Transverse colon (tissue), 4 donors: Measurements from ENCODE around the gene ATP5PO. TPM values are rescaled to one million over a fixed set of nuclear protein-coding genes. Genes with fewer than 3 reads are reported as not detected.

ENCODE experiments used
- DNase-seq: peaks from one replicate; pipeline ENCODE4 v3.0.0-alpha.2; 2019
- H3K27ac ChIP-seq, 4 donors: fragments of 200-600 bp; sonication (generic); 2 replicates each; pipeline ENCODE4 v1.5.1; 2016 to 2018; ENCODE audit warnings: inconsistent platforms in 4 of 4
- H3K27me3 ChIP-seq: fragments of 200-600 bp; sonication (generic); 2 replicates; pipeline ENCODE4 v1.5.1; 2017; ENCODE audit warnings: inconsistent platforms
- H3K36me3 ChIP-seq, 4 donors: fragments of 200-600 bp; sonication (generic); 2 replicates each; pipeline ENCODE4 v1.5.1; 2017 to 2019; ENCODE audit warnings: inconsistent platforms in 4 of 4
- H3K4me1 ChIP-seq, 4 donors: fragments of 200-600 bp; sonication (generic); 2 replicates each; pipeline ENCODE4 v1.5.1; 2017 to 2020; ENCODE audit warnings: inconsistent platforms in 4 of 4
- H3K4me3 ChIP-seq, 4 donors: fragments of 200-600 bp; sonication (generic); 1 replicate in 1 of 4; 2 replicates in 3 of 4; pipeline versions ENCODE4 v1.5.1 to v1.6.1; 2017 to 2019; ENCODE audit warnings: inconsistent platforms in 4 of 4
- H3K9me3 ChIP-seq, 2 donors: fragments of 200-600 bp; sonication (generic); 2 replicates each; pipeline ENCODE4 v1.5.1; 2017 to 2019; ENCODE audit warnings: inconsistent platforms in 2 of 2
- EP300 ChIP-seq: sonication (generic); formaldehyde crosslinking; IDR thresholded peaks from one replicate; pipeline ENCODE4 v1.6.1; 2017; ENCODE audit warnings: antibody characterized with exemption, low read depth
- POLR2A ChIP-seq: fragments of 450-650 bp; IDR thresholded peaks from one replicate; pipeline ENCODE4 v1.6.1; 2016; ENCODE audit warnings: antibody characterized with exemption, mild to moderate bottlenecking, moderate library complexity
- POLR2AphosphoS5 ChIP-seq, 3 donors: sonication (generic); formaldehyde crosslinking; IDR thresholded peaks; one replicate each; pipeline ENCODE4 v1.6.1; 2016; ENCODE audit warnings: antibody characterized with exemption in 3 of 3
- WGBS, 2 donors: methylation state at CpG; one replicate each; pipeline ENCODE4 v1.1.5; 2018; ENCODE audit warnings: low coverage in 1 of 2; 5-methylcytosine and 5-hydroxymethylcytosine counted together
- in situ Hi-C, 4 donors: fragments of 200-750 bp; cut with MboI; loops; one replicate each; pipeline versions ENCODE4 v1.15.0 to v1.15.1; 2017; ENCODE audit warnings: low sequenced_read_pairs in 3 of 4, low pct_ligation_motif_present in 1 of 4, low pct_unique_long_range_greater_than_20kb in 1 of 4
- intact Hi-C: fragments of 100-400 bp; cut with DNase I; formaldehyde crosslinking; loops from one replicate; pipeline ENCODE4 v1.15.1; 2023; ENCODE audit warnings: low total_unique reads
- total RNA-seq, 4 donors: library from RNA; depleted of rRNA; stranded (reverse); fragments of >200 nt; gene quantifications; one replicate each; pipeline ENCODE4 v1.1.0, GENCODE V29; 2016
- TF ChIP-seq, protein P1 (sequence below), 5 experiments: fragments of 200-600 bp in 3 of 5; fragments of 450-650 bp in 2 of 5; sonication (generic) in 3 of 5; IDR thresholded peaks; 1 replicate in 2 of 5; 2 replicates in 3 of 5; pipeline ENCODE4 v1.5.1; 2016 to 2017; ENCODE audit warnings: antibody characterized with exemption in 5 of 5, inconsistent platforms in 3 of 5, mild to moderate bottlenecking in 2 of 5, moderate library complexity in 1 of 5

The ATP5PO gene
- total RNA-seq, 4 donors from 2014 or later = 65.1 to 375 (median 193) TPM

DNA sequence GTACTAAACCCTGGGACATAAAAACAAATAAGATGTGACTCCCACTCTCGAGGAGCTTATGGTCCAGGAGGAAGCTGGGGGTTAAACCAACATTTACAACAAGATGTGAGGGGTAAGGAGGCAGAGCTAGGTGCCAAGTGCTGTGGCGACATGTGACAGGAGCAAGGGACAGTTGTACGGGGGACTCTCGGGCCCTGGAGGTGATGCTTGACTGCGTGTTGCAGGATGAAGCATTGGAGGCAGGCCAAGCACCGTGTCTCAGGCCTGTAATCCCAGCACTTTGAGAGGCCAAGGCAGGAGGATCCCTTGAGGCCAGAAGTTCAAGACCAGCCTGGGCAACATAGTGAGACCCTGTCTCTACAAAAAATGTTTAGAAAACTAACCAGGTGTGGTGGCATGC, 36.8 kb downstream of the ATP5PO start:
- Histone ChIP-seq H3K4me1 (no peaks in the 10 kb centered on the region), H3K27ac (no peak overlapping the region), H3K36me3 (no peaks in the 10 kb centered on the region), H3K4me3 (no peak overlapping the region), H3K27me3 (no peaks in the 10 kb centered on the region), H3K9me3 (no peaks in the 10 kb centered on the region)
- TF ChIP-seq EP300 = no peak
- no peak for TF ChIP-seq POLR2AphosphoS5 (IDR thresholded peaks at IDR 0.05)
- TF ChIP-seq, protein P1, sequence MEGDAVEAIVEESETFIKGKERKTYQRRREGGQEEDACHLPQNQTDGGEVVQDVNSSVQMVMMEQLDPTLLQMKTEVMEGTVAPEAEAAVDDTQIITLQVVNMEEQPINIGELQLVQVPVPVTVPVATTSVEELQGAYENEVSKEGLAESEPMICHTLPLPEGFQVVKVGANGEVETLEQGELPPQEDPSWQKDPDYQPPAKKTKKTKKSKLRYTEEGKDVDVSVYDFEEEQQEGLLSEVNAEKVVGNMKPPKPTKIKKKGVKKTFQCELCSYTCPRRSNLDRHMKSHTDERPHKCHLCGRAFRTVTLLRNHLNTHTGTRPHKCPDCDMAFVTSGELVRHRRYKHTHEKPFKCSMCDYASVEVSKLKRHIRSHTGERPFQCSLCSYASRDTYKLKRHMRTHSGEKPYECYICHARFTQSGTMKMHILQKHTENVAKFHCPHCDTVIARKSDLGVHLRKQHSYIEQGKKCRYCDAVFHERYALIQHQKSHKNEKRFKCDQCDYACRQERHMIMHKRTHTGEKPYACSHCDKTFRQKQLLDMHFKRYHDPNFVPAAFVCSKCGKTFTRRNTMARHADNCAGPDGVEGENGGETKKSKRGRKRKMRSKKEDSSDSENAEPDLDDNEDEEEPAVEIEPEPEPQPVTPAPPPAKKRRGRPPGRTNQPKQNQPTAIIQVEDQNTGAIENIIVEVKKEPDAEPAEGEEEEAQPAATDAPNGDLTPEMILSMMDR (IDR thresholded peaks at IDR 0.05) = no peak
- TF ChIP-seq POLR2A = no peak
- in situ Hi-C loops (loop anchor here in 1 of 4 donors (25.0 kb wide), 1 partner anchor 217 kb away; no protein-coding TSS in a partner anchor), intact Hi-C loops (no loop called here)
- DNase-seq = no peak
- 83% methylated on average over 6 of the region's 6 CpGs; no CpG with 5 or more reads in 1 of the 2 donors for WGBS, 2 donors

DNA sequence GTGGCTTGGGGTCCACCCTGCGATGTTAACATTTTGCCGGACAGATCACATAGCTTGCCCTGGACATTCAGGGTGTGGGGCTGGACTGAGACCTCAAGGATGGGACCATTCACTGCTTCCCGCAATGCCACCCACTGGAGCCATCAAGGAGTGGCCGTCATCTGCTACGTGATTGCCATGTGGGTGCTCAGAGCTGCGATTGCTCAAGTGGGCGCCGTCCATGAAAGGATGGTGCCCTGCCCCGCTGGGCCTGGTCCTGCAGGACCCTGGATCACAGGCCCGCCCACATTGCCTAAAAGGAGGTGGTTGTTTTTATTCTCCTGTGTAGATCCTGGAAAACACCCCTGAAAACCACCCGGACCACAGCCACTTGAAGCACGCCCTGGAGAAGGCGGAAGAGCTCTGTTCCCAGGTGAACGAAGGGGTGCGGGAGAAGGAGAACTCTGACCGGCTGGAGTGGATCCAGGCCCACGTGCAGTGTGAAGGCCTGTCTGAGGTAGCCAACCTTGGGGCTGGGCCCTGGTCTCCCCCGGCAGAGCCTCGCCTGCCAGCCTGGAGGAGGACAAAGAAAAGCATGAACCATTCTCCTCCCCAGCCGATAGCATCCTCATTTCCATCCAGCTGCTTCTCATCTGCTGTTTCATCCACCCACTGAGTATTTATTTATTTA, 40.4 kb downstream of the ATP5PO start:
- Histone ChIP-seq H3K9me3 (no peaks in the 10 kb centered on the region), H3K4me1 (no peaks in the 10 kb centered on the region), H3K36me3 (no peaks in the 10 kb centered on the region), H3K4me3 (no peak overlapping the region), H3K27me3 (no peaks in the 10 kb centered on the region), H3K27ac (no peak overlapping the region)
- DNase-seq = no peak
- intact Hi-C loops = no loop called here
- no peak for TF ChIP-seq POLR2AphosphoS5 (IDR thresholded peaks at IDR 0.05)
- no peak for TF ChIP-seq POLR2A
- in situ Hi-C loops = loop anchor here in 1 of 4 donors (25.0 kb wide), 1 partner anchor 213 kb away; no protein-coding TSS in a partner anchor
- WGBS, 2 donors = 93 to 98% methylated on average over 4 to 20 of the region's 20 CpGs

DNA sequence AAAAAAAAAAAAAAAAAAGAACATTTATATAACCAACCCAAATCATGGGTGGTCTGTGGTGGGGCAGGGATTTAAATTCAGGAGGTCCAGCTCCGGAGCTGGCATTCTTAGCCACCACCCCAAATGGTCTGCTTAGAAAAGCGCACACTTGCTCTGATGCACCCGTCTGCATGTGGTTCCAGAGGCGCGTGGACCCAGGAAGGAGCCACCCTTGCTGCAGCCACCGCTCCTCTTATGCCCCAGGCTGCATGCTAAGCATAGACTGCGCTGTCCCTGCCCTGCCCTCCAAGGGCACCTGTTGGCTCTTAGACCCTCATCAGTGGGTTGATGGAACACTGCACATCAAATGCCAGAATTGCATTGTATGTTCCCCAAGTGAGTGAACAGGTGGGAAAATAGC, 41.4 kb downstream of the ATP5PO start:
- no peak for TF ChIP-seq EP300
- TF ChIP-seq, protein P1 (IDR thresholded peaks at IDR 0.05) = no peak
- no peak for TF ChIP-seq POLR2A
- no peak for TF ChIP-seq POLR2AphosphoS5 (IDR thresholded peaks at IDR 0.05)
- Histone ChIP-seq H3K4me3 (no peak overlapping the region), H3K4me1 (no peaks in the 10 kb centered on the region), H3K9me3 (no peaks in the 10 kb centered on the region), H3K27me3 (no peaks in the 10 kb centered on the region), H3K27ac (no peak overlapping the region), H3K36me3 (no peaks in the 10 kb centered on the region)
- in situ Hi-C loops = no loop called here
- intact Hi-C loops = no loop called here
- 92 to 100% methylated on average over 3 to 7 of the region's 7 CpGs for WGBS, 2 donors
- no peak for DNase-seq

DNA sequence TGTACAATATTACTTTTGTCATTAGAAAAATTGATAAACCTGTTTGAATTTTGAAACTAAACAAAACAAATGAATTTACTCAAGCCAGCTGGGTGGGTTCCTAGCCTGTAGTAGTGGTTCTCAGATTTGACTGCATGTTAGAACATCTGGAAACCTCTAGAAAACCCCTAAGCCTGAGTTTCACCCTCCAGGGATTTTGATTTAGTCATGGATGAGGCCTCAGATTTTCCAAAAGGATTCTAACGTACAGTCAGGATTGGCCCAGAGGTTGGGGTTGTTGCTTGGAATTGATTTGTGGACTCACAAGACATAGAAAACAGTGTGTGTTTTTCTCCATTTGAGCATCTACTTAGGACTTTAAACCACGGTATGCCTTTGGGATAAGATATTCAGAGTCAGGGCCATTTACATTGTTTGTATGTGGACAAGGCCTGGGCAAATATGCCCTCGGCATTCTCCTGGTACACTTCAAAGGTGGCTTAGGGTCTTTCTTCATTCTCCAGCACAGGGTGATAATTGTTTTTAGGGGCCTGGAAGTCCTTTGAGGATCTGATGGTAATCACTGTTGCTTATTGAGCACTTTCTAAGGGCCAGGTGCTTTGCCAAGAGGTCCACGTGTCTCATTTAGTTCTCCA, 42.6 kb downstream of the ATP5PO start:
- no peak overlapping the region for H3K4me3 ChIP-seq
- no peaks in the 10 kb centered on the region for H3K36me3 ChIP-seq
- no peaks in the 10 kb centered on the region for H3K4me1 ChIP-seq
- 75 to 90% methylated on average over 2 to 4 of the region's 4 CpGs for WGBS, 2 donors
- no peak overlapping the region for H3K27ac ChIP-seq
- TF ChIP-seq, protein P1 (IDR thresholded peaks at IDR 0.05) = no peak
- no peak for TF ChIP-seq EP300
- TF ChIP-seq POLR2A = no peak
- no peak for TF ChIP-seq POLR2AphosphoS5 (IDR thresholded peaks at IDR 0.05)
- intact Hi-C loops = no loop called here
- DNase-seq = no peak
- in situ Hi-C loops = no loop called here
- H3K27me3 ChIP-seq = no peaks in the 10 kb centered on the region
- H3K9me3 ChIP-seq = no peaks in the 10 kb centered on the region
